H1 (cell line): Measurements from ENCODE around the gene NELFCD.
A peak's percentile ranks its signal among the peaks of the same experiment; 100 is the strongest.

ENCODE experiments used
- CTCF ChIP-seq, 3 experiments: IDR thresholded peaks; 1 replicate in 2 of 3; 2 replicates in 1 of 3; pipeline versions ENCODE4 v1.5.1 to v1.6.1; 2011; ENCODE audit warnings: low read length in 3 of 3, mild to moderate bottlenecking in 3 of 3, inconsistent platforms in 2 of 3, low read depth in 1 of 3, moderate library complexity in 1 of 3; ENCODE audit not compliant: insufficient read depth in 1 of 3; ENCODE audit errors: control extremely low read depth in 1 of 3
- HDAC6 ChIP-seq: IDR thresholded peaks from one replicate; pipeline ENCODE4 v1.7.1; 2012; ENCODE audit warnings: low read depth, mild to moderate bottlenecking, inconsistent platforms, low read length, moderate library complexity
- POLR2A ChIP-seq, 2 experiments: IDR thresholded peaks; 1 replicate in 1 of 2; 2 replicates in 1 of 2; pipeline ENCODE4 v1.6.1; 2011; ENCODE audit warnings: low read depth in 2 of 2, low read length in 2 of 2, mild to moderate bottlenecking in 2 of 2; ENCODE audit errors: control extremely low read depth in 1 of 2
- RBBP5 ChIP-seq: IDR thresholded peaks from 2 replicates; pipeline ENCODE4 v1.7.1; 2012; ENCODE audit warnings: low read depth, mild to moderate bottlenecking, inconsistent platforms, low read length, moderate library complexity, borderline replicate concordance
- YY1 ChIP-seq: IDR thresholded peaks from 2 replicates; pipeline ENCODE4 v1.6.1; 2011; ENCODE audit warnings: low read depth, mild to moderate bottlenecking, low read length
- ZNF274 ChIP-seq: IDR thresholded peaks from 2 replicates; pipeline ENCODE4 v1.7.0; 2012; ENCODE audit warnings: low read length, borderline replicate concordance; ENCODE audit errors: extremely low read depth

- no peak for TF ChIP-seq CTCF (IDR thresholded peaks at IDR 0.05; ENCODE audit: control extremely low read depth in 1 of 3, insufficient read depth in 1 of 3, low read depth in 1 of 3, low read length in 3 of 3)
- TF ChIP-seq ZNF274, result no peak
- TF ChIP-seq HDAC6, result no peak
- no peak for TF ChIP-seq RBBP5
- 0 out of 2 replicates have a peak, but pooled peaks have one; percentile 3 for TF ChIP-seq YY1
- no peak for TF ChIP-seq POLR2A (IDR thresholded peaks at IDR 0.05; ENCODE audit: control extremely low read depth in 1 of 2, low read depth in 2 of 2, low read length in 2 of 2)
Measured at GRCh38 chr20:59042151-59042795, 61.2 kb downstream of the NELFCD start, which contains the start of gene PRELID3B.
